ENCODE results near the gene SNX6.
"Not testable (repeated sequence)": the region's sequence is repeated elsewhere in the genome, so short reads cannot be mapped to it uniquely, and the experiment has no call there.

The SNX6 gene

GRCh38 chr14:34629657-34630529, at the start of gene SNX6:
Gene SNX6, minus strand, starts transcription at chr14:34630148. Its CDS starts 32 bp downstream, at chr14:34630116.
- no peak for FAIRE-seq

- no peak for FAIRE-seq
Measured at GRCh38 chr14:34678735-34679134, 48.8 kb upstream of the SNX6 start.

- FAIRE-seq = no peak
Measured at GRCh38 chr14:34678306-34678705, 48.4 kb upstream of the SNX6 start.

DNA sequence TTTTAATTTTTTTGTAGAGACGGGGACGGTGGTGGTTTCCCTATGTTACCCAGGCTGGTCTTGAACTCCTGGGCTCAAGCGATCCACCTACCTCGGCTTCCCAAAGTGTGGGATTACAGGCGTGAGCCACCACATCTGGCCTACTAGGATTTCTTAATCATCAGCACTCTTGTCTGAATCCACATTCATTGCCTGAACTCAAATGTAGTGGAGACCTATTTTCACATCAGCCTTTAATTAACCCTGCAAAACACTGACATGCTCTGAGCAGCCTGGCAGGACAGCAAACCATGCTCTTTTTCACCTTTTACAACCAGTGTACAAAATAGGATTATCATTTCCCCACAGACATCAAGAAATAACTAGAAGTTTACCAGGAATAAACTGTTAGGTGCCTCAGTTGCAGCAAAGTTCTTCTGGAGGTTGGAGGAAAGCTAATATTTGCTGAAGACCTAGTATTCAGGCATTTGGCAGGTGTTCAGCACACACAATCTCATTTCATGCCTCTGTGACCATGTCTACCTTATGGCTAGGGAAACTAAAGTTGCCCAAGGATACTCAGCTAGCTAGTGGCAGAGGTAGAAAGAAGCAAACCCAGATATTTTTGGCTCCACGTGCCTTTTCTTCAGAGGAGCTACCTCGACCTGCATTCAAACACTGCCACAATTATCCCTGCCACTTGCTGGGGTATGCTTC, 46.7 kb upstream of the SNX6 start:
- FAIRE-seq = peak; percentile 76

- FAIRE-seq = no peak
Measured at GRCh38 chr14:34673702-34674101, 43.8 kb upstream of the SNX6 start.

DNA sequence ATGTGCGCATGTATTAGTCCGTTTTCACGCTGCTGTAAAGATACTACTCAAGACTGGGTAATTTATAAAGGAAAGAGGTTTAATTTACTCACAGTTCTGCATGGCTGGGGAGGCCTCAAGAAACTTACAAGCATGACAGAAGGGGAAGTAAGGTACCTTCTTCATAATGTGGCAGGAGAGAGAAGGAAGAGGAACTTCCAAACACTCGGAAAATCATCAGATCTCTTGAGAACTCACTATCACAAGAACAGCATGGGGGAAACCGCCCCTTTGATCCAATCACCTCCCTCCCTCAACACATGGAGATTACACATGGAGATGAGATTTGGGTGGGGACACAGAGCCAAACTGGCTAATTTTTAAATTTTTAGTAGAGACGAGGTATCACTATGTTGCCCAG, 41.8 kb upstream of the SNX6 start:
- FAIRE-seq = no peak

DNA sequence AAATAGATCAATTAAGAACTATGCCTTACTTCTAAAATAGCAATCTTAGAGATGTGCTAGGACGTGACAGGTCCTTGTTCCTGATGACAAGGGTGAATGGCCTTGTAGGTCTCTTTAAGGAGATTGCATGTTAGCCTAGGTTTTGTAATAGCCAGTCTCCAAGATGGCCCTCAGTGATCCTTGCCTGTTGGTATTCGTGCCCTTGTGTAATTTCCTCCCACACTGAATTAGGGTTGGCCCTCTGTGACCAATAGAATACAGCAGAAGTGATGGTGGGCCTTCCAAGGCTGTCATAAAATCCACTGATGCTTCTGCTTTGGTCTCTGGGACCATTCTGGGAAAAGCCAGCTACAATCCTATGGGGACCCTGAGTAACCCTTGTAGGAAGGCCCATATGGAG, 38.2 kb upstream of the SNX6 start:
- no peak for FAIRE-seq

DNA sequence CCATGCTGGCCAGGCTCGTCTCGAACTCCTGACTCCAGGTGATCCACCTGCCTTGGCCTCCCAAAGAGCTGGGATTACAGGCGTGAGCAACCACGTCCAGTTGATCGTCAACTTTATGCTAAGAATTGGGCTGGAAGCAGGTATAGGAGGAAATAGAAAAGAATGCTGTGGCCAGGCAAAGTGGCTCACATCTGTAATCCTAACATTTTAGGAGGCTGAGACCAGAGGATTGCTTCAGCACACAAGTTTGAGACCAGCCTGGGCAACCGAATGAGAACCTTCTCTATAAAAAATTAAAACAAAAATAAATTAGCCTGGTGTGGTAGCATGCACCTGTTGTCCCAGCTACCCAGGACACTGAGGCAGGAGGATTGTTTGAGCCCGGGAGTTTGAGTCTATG, 37.1 kb upstream of the SNX6 start:
- FAIRE-seq = no peak

DNA sequence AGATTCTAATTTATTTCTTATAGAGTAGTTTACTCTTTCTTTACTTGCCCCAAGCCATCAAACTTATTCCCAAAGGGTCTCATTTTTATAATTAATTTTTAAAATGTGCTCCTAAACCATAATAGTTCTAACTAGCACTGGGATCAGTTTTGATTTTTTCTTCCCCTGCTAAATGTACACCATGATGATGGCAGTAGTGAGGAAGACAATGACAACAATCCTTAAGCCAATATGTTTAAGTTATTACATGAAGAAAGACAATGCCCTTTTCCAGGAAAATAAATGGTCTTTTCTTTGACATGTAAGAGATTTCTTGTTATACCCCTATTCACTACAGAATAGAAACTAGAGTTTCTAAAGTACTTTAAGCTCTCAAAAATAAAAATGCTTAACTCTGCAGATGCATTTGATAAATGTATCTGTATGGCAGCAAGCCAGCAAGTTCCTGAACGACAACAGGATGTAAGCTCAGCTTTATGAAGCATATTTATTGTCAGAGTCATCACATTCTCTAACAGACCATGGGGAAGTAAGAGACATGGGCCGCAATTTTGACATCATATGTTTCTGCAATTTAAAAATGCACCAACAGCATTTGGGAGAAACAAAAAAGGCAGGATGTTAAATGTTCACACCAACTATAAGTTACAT, 36.0 kb upstream of the SNX6 start:
- FAIRE-seq = no peak

DNA sequence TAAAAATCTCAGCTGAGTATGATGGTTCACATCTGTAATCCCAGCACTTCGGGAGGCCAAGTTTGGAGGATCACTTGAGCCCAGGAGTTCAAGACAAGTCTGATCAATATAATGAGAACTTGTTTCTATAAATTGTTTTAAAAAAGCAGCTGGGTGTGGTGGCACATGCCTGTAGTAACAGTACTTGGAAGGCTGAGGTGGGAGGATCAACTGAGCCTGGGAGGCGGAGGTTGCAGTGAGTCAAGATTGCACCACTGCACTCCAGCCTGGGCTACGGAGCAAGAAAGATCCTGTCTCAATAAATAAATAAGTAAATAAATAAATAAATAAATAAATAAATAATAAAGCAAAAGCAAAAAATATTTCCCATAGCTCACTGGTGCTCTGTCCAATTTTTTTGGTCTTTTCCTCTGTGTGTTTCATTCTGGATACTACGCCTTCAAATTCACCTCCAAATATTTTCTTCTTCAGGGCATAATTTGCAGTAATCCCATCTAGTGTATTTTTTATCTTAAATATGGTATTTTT, 32.7 kb upstream of the SNX6 start:
- no peak for FAIRE-seq

DNA sequence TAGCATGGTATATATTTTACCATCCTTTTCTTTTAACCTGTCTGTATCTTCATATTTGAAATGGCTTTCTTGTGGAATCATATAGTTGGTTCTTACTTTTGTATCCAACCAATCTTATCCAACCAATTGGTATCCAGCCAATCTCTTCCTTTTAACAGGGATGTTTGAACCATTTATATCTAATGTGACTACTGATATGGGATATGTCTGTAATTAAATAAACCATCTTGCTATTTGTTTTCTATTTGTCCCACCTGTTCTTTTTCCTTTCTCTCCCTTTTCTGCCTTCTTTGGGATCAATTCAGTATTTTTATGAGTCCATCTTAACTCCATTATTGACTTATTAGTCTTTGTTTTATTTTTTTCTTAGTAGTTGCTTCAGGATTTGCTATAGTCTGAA, 30.8 kb upstream of the SNX6 start:
- FAIRE-seq = no peak

DNA sequence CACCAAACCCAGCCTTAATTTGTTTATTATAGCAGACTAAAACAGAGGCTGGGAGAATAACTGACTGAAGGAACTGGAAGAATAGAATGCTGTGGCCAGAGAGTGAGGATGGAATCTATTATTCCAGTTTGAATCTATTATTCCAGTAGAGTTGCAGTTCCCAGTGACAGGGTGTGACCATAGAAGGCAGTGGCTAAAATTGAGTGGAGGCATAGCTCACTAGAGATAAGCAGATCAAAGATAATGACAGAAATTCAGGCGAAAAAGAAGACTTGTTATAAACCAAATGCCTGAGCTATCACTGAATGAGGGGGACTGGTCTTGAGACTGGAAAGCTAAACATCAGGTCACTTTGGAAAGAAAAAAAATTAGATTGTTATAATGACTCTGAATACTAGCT, 26.0 kb upstream of the SNX6 start:
- FAIRE-seq = no peak

- FAIRE-seq = not testable (repeated sequence)
Measured at GRCh38 chr14:34653073-34653472, 23.1 kb upstream of the SNX6 start.

- not testable (repeated sequence) for FAIRE-seq
Measured at GRCh38 chr14:34652348-34652747, 22.4 kb upstream of the SNX6 start.

DNA sequence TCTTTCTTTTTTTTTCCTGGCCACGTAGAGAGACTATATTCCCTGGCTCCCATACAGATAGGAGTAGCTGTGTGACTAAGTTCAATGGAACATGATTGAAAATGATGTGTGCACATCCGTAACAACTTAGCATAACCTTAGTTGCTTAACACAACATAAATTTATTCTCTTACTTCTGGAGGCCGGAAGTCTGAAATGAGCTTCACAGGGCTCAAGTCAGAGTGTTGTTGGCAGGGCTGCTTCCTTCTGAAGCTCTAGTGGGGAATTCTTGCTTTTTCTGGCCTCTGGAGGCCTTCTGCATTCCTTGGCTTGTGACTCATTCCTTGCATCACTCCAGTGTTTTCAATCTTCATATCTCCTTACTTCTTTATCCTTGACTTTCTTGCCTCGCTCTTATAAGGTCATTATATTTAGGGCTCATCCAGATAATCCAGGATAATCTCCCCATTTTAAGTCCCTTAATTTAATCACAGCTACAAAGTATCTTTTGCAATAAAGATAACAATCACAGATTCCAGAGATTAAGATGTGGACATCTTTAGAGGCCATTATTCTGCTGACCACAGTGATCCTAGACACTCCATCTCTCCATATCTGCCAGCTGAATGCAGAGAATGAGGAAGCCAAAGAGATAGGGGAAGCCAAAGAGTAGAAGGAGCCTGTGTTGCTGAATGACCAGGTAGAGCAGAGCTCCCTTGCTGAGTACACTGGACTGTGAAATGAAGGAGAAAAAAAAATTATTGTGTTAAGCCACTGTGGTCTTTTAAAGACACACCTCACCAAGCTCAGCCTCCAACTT, 21.0 kb upstream of the SNX6 start:
- FAIRE-seq = no peak

- not testable (repeated sequence) for FAIRE-seq
Measured at GRCh38 chr14:34650006-34650405, 20.1 kb upstream of the SNX6 start.

GRCh38 chr14:34649344-34649743, 19.4 kb upstream of the SNX6 start:
- FAIRE-seq = no peak

DNA sequence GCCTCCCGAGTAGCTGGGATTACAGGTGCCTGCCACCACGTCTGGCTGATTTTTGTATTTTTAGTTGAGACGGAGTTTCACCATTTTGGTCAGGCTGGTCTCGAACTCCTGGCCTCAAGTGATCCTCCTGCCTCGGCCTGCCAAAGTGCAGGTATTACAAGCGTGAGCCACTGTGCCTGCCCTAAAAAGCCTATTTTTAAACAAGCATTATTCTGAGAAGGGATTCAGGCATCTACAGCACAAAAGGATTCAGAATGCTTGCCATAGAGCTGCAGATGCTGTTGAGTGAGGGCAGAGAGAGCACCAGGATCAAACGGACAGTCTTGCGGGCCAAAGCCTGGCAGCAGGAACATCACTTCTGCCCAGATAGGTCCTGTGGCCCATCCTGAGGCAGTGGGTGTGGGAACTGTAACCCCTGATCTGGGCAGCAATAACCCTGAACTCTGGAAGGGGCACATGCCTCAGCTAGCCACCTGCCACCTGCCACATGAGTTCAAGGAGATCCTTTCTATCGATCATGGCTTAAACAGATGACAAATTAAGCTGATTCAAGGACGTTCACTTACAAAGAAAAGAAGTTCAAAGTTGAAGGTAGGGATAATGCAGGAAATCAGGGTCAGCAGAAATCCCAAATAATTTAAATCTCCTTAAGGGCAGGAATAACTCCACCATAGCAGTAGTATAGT, 16.8 kb upstream of the SNX6 start:
- FAIRE-seq = no peak

DNA sequence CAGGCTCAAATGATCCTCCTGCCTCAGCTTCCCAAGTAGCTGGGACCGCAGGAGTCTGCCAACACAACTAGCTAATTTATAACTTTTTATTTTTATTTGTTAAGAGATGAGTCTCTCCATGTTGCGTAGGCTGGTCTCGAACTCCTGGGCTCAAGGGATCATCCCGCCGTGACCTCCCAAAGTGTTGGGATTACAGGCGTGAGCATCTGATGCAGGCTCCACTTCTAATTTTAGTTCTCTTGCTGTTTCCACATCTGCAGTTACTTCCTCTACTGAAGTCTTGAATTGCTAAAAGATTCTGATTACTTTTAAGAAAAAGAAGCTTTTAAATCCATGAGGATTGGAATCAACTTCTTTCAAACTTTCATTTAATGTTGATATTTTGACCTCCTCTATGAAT, 13.4 kb upstream of the SNX6 start:
- no peak for FAIRE-seq

GRCh38 chr14:34642595-34642994, 12.6 kb upstream of the SNX6 start:
- no peak for FAIRE-seq

DNA sequence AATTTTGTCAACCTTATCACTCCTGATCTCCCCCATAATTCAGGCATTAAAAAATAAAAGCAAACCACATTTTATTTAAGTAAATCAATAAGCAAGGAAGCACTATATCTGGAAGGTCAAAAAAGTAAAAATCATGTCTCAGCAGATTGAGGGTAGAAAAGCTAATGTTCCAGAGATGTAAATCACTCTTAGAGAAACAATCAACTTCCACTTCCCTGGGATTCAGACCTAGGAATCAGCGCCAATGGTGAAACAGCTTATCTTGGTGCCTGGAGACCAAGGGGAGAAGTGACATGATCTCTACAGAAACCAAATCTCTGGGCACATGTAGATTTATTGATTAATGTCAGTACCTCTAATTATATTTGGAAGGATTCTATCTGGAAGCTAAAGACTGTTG, 10.9 kb upstream of the SNX6 start:
- FAIRE-seq = no peak

DNA sequence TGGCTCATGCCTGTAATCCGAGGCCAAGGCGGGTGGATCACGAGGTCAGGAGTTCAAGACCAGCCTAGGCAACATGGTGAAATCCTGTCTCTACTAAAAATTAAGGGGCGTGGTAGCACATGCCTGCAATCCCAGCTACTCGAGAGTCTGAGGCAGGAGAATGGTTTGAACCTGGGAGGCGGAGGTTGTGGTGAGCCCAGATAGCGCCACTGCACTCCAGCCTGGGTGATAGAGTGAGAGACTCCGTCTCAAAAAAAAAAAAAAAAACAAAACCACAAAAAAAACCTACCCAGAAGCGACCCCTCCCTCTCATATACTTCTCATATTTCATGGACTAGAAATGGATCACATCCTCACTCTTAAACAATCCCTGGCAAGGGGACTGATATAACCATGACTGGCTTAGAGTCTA, 4.4 kb upstream of the SNX6 start:
- not testable (repeated sequence) for FAIRE-seq

Measured in islet of Langerhans (tissue), 1 donor.